IMR-90 (cell line): ENCODE results near the gene NALCN. TPM values are rescaled to one million over a fixed set of nuclear protein-coding genes. Genes with fewer than 3 reads are reported as not detected.
A peak's percentile ranks its signal among the peaks of the same experiment; 100 is the strongest.

ENCODE experiments used
- ATAC-seq: fragments of 200-7000 bp; cut with Tn5 transposase; 2 replicates; pipeline ENCODE4 v1.9.1; 2020; ENCODE audit warnings: low read depth, mild to moderate bottlenecking, moderate library complexity
- Bru-seq: library from RNA; stranded (reverse); fragments of 400-500 nt; gene quantifications from one replicate; lab custom pipeline; 2021; lab: Mats Ljungman, UMichigan
- BruChase-seq, 2 experiments: library from RNA; stranded (reverse); fragments of 400-500 nt; gene quantifications; one replicate each; lab custom pipeline; 2021; lab: Mats Ljungman, UMichigan
- BruUV-seq: library from RNA; stranded (reverse); fragments of 400-500 nt; replicated peaks from 2 replicates; lab custom pipeline; 2021; lab: Mats Ljungman, UMichigan
- CTCF ChIA-PET: fragments of 300-600 bp; formaldehyde crosslinking; extraction: SDS; loops from one replicate; lab custom pipeline; 2021; ENCODE audit warnings: antibody characterized with exemption; lab: Yijun Ruan, JAX
- POLR2A ChIA-PET: fragments of 300-600 bp; sonication (Branson Sonifier 250); formaldehyde crosslinking; loops from one replicate; lab custom pipeline; 2022; ENCODE audit warnings: antibody characterized with exemption; ENCODE audit not compliant: unreplicated experiment; lab: Charles Lee
- DNase-seq: peaks from one replicate; pipeline ENCODE4 v3.0.0; 2013
- H2AFZ ChIP-seq: replicated peaks from 2 replicates; pipeline ENCODE3; 2013; ENCODE audit warnings: low read length, mild to moderate bottlenecking; ENCODE audit not compliant: poor library complexity
- H2AK5ac ChIP-seq: 2 replicates; pipeline ENCODE4 v1.6.1; 2013; ENCODE audit warnings: low read depth, low read length, inconsistent platforms
- H2AK9ac ChIP-seq: replicated peaks from 2 replicates; pipeline ENCODE3; 2013; ENCODE audit warnings: mild to moderate bottlenecking, low read depth, low read length, moderate library complexity; ENCODE audit not compliant: poor library complexity
- H2BK120ac ChIP-seq: 2 replicates; pipeline ENCODE4 v1.6.1; 2013; ENCODE audit warnings: low read depth, low read length, inconsistent platforms
- H2BK15ac ChIP-seq: 3 replicates; pipeline ENCODE4 v1.6.1; 2013; ENCODE audit warnings: low read depth, low read length, inconsistent platforms
- H2BK20ac ChIP-seq: 2 replicates; pipeline ENCODE4 v1.6.1; 2013; ENCODE audit warnings: low read depth, mild to moderate bottlenecking, inconsistent platforms, low read length, moderate library complexity
- H2BK5ac ChIP-seq: 2 replicates; pipeline ENCODE4 v1.6.1; 2013; ENCODE audit warnings: mild to moderate bottlenecking, low read depth, low read length, inconsistent platforms; ENCODE audit not compliant: poor library complexity, severe bottlenecking
- H3K14ac ChIP-seq: replicated peaks from 2 replicates; pipeline ENCODE4 v1.6.1; 2013; ENCODE audit warnings: low read depth, low read length, inconsistent platforms
- H3K18ac ChIP-seq: 2 replicates; pipeline ENCODE4 v1.6.1; 2013; ENCODE audit warnings: low read depth, low read length, control low read depth
- H3K23ac ChIP-seq: 2 replicates; pipeline ENCODE4 v1.6.1; 2013; ENCODE audit warnings: low read depth, low read length, inconsistent platforms
- H3K27ac ChIP-seq: 2 replicates; pipeline ENCODE4 v1.5.1; 2013; ENCODE audit warnings: mild to moderate bottlenecking, control low read depth, low read length; ENCODE audit not compliant: insufficient read depth
- H3K27me3 ChIP-seq: 2 replicates; pipeline ENCODE4 v1.6.1; 2013; ENCODE audit warnings: low read length; ENCODE audit not compliant: control insufficient read depth, insufficient read depth
- H3K36me3 ChIP-seq: 2 replicates; pipeline ENCODE4 v1.6.1; 2013; ENCODE audit warnings: low read length, mixed read lengths; ENCODE audit not compliant: control insufficient read depth, insufficient read depth
- H3K4ac ChIP-seq: 2 replicates; pipeline ENCODE4 v1.6.1; 2013; ENCODE audit warnings: low read depth, low read length, inconsistent platforms
- H3K4me1 ChIP-seq: 2 replicates; pipeline ENCODE4 v1.6.1; 2013; ENCODE audit warnings: low read length, mixed read lengths; ENCODE audit not compliant: control insufficient read depth, insufficient read depth
- H3K4me2 ChIP-seq: 2 replicates; pipeline ENCODE4 v1.6.1; 2013; ENCODE audit warnings: low read depth, mild to moderate bottlenecking, control low read depth, low read length, moderate library complexity
- H3K4me3 ChIP-seq: 2 replicates; pipeline ENCODE4 v1.5.1; 2013; ENCODE audit warnings: low read depth, mild to moderate bottlenecking, control low read depth, low read length, moderate library complexity; ENCODE audit not compliant: insufficient read depth
- H3K56ac ChIP-seq: 2 replicates; pipeline ENCODE4 v1.6.1; 2013; ENCODE audit warnings: low read length, inconsistent platforms; ENCODE audit not compliant: insufficient read depth; ENCODE audit errors: extremely low read depth
- H3K79me1 ChIP-seq, 2 experiments: 2 replicates each; pipeline ENCODE4 v1.6.1; 2013; ENCODE audit warnings: low read length in 2 of 2, inconsistent platforms in 1 of 2, low read depth in 1 of 2
- H3K9ac ChIP-seq: 2 replicates; pipeline ENCODE4 v1.6.1; 2013; ENCODE audit warnings: low read depth, low read length, control low read depth
- H3K9me1 ChIP-seq: 2 replicates; pipeline ENCODE4 v1.6.1; 2013; ENCODE audit warnings: low read length, inconsistent platforms; ENCODE audit not compliant: insufficient read depth
- H3K9me3 ChIP-seq: 2 replicates; pipeline ENCODE4 v1.6.1; 2013; ENCODE audit warnings: low read length; ENCODE audit not compliant: control insufficient read depth, insufficient read depth
- H4K20me1 ChIP-seq: 2 replicates; pipeline ENCODE4 v1.6.1; 2013; ENCODE audit warnings: low read length, inconsistent platforms; ENCODE audit not compliant: insufficient read depth
- H4K5ac ChIP-seq: 2 replicates; pipeline ENCODE4 v1.6.1; 2013; ENCODE audit warnings: mild to moderate bottlenecking, low read depth, low read length, control low read depth
- H4K8ac ChIP-seq, 2 experiments: 2 replicates each; pipeline ENCODE4 v1.6.1; 2013; ENCODE audit warnings: low read depth in 2 of 2, low read length in 2 of 2, control low read depth in 1 of 2, inconsistent platforms in 1 of 2
- H4K91ac ChIP-seq: 2 replicates; pipeline ENCODE4 v1.6.1; 2013; ENCODE audit warnings: low read depth, low read length, inconsistent platforms; ENCODE audit not compliant: insufficient read depth
- CEBPB ChIP-seq: IDR thresholded peaks from 2 replicates; pipeline ENCODE4 v1.6.1; 2012; ENCODE audit warnings: low read depth, low read length, improper control_type of control experiment
- CHD1 ChIP-seq: IDR thresholded peaks from 2 replicates; pipeline ENCODE4 v1.6.1; 2012; ENCODE audit warnings: low read depth, low read length, improper control_type of control experiment
- MXI1 ChIP-seq: IDR thresholded peaks from 2 replicates; pipeline ENCODE4 v1.6.1; 2012; ENCODE audit warnings: low read depth, mild to moderate bottlenecking, low read length, moderate library complexity, borderline replicate concordance
- RFX5 ChIP-seq: IDR thresholded peaks from 2 replicates; pipeline ENCODE4 v1.8.0; 2012; ENCODE audit warnings: low read depth, mild to moderate bottlenecking, low read length, moderate library complexity
- WGBS, 2 experiments: methylation state at CpG; one replicate each; pipeline versions ENCODE4 v1.1.5 to v1.1.7; 2013; ENCODE audit warnings: missing lambda C conversion rate in 2 of 2; ENCODE audit not compliant: insufficient read length in 1 of 2; ENCODE audit errors: extremely low coverage in 2 of 2; 5-methylcytosine and 5-hydroxymethylcytosine counted together
- dilution Hi-C: fragments of 300-500 bp; cut with HindIII; formaldehyde crosslinking; loops from one replicate; pipeline ENCODE4 v1.14.3; 2018; ENCODE audit warnings: low sequenced_read_pairs; ENCODE audit not compliant: unreplicated experiment
- in situ Hi-C: fragments of 300-500 bp; cut with MboI; formaldehyde crosslinking; loops from 3 replicates; pipeline ENCODE4 v1.14.3; 2019; ENCODE audit warnings: low sequenced_read_pairs, inconsistent platforms, mixed read lengths
- intact Hi-C: fragments of 100-400 bp; cut with micrococcal nuclease; formaldehyde crosslinking; loops from 2 replicates; pipeline ENCODE4 v1.10.0; 2022
- long read RNA-seq: library from polyadenylated mRNA; unstranded; transcript quantifications from one replicate; pipeline ENCODE4 v2.0.0, GENCODE V29; 2021; ENCODE audit not compliant: unreplicated experiment
- polyA plus RNA-seq, 3 experiments: library from polyadenylated mRNA; depleted of rRNA; stranded (reverse); fragments of >200 nt; gene quantifications; 2 replicates each; pipeline ENCODE4 v1.2.3, GENCODE V29; 2012; ENCODE audit warnings: low replicate concordance in 1 of 3
- total RNA-seq: library from RNA; depleted of rRNA; stranded (reverse); fragments of >200 nt; gene quantifications from 2 replicates; pipeline ENCODE4 v1.2.3, GENCODE V29; 2012; rRNA removed

Gene NALCN
- total RNA-seq (4.8 and 5.6 TPM in 2 replicates), polyA plus RNA-seq (2012; rRNA removed) (2.0 and 2.9 TPM in 2 replicates), Bru-seq, nascent RNA (percentile 42 among the genes with signal in this experiment), BruChase-seq, experiment 1, labeled RNA remaining after a 6-hour chase (percentile 36 among the genes with signal in this experiment), BruChase-seq, experiment 2, labeled RNA remaining after a 2-hour chase (percentile 39 among the genes with signal in this experiment)
- polyA plus RNA-seq (2012; cell fraction: cytosol; rRNA removed): 0.99 and 1.1 TPM in 2 replicates
- 1.0 and 2.3 TPM in 2 replicates for polyA plus RNA-seq (2012; cell fraction: nucleus; rRNA removed; ENCODE audit: low replicate concordance)
- long read RNA-seq, partial matches to known transcripts: 1 of 3 reads
- long read RNA-seq, other reads (novel, unspliced or antisense): 2 of 3 reads

- H3K4ac ChIP-seq: peak within 1 kb of the TSS; percentile 66
- ChIA-PET POLR2A (interaction anchor here (0.6 kb wide), 1 partner anchor 79 kb away, joined by 3 read pairs; no protein-coding TSS in a partner anchor), CTCF (no interaction called here)
- H2AK9ac ChIP-seq: peak within 1 kb of the TSS; percentile 85
- no peaks in the 10 kb centered on the region for H3K79me1 ChIP-seq
- peak within 1 kb of the TSS; percentile 49; the same call in 1 of the 2 replicates for H2AK5ac ChIP-seq
- H3K56ac ChIP-seq: no peak within 1 kb of the TSS
- H4K20me1 ChIP-seq: no peaks in the 10 kb centered on the region
- in situ Hi-C loops: no loop called here
- H2BK20ac ChIP-seq: peak within 1 kb of the TSS; percentile 8
- peak within 1 kb of the TSS; percentile 47; the same call in 1 of the 2 replicates for H4K91ac ChIP-seq
- TF ChIP-seq RFX5 (no peak), CEBPB (no peak), MXI1 (no peak), CHD1 (no peak)
- H2BK5ac ChIP-seq: peak within 1 kb of the TSS; percentile 44
- H3K36me3 ChIP-seq: no peaks in the 10 kb centered on the region
- BruUV-seq: no TSS peak
- H4K5ac ChIP-seq: no peak within 1 kb of the TSS
- DNase-seq: no peak
- no peak within 1 kb of the TSS; the same call in 2 of the 3 replicates for H2BK15ac ChIP-seq
- peak; percentile 92 for ATAC-seq
- no peaks in the 10 kb centered on the region for H3K9me3 ChIP-seq
- no peaks in the 10 kb centered on the region for H3K27me3 ChIP-seq
- no peak within 1 kb of the TSS; the same call in none of the 2 replicates for H3K23ac ChIP-seq
- peaks cover 2% of the 10 kb centered on the region; the same call in 1 of the 2 replicates for H3K4me1 ChIP-seq
- H3K14ac ChIP-seq: 0 out of 2 replicates have a peak within 1 kb of the TSS, but pooled peaks have one; percentile 48
- H3K4me2 ChIP-seq: peak within 1 kb of the TSS; percentile 93
- H2AFZ ChIP-seq: peak within 1 kb of the TSS; percentile 98
- peak within 1 kb of the TSS; percentile 77 for H2BK120ac ChIP-seq
- H3K27ac ChIP-seq: peak within 1 kb of the TSS; percentile 20; the same call in 1 of the 2 replicates
- H3K9ac ChIP-seq: peak within 1 kb of the TSS; percentile 49; the same call in 1 of the 2 replicates
- dilution Hi-C loops: no loop called here
- peak within 1 kb of the TSS; percentile 65 for H3K4me3 ChIP-seq
- H4K8ac ChIP-seq: peak within 1 kb of the TSS; percentile 42 to 65; a peak in 3 of 4 replicates
- WGBS, 2 experiments: 1% methylated on average over 23 of the region's 85 CpGs; no CpG with 5 or more reads in 1 of the 2 experiments
- H3K9me1 ChIP-seq: no peaks in the 10 kb centered on the region
- peak within 1 kb of the TSS; percentile 24 for H3K18ac ChIP-seq
- intact Hi-C loops: loop anchor here (5.0 kb wide), 2 partner anchors 36 to 264 kb away; partner anchors contain the start of gene ITGBL1
Measured at GRCh38 chr13:101416181-101417042, at the start of gene NALCN. Gene NALCN (minus strand): TSS chr13:101416508. CDS start chr13:101399126, 17,382 bp downstream.
